HEK293T (cell line): ENCODE measurements around the gene SNTG2.

Experiments
- CTCF ChIA-PET: fragments of 350-600 bp; formaldehyde crosslinking; extraction: SDS; loops from one replicate; lab custom pipeline; 2021; ENCODE audit warnings: antibody characterized with exemption, inconsistent platforms; lab: Yijun Ruan, JAX
- POLR2A ChIA-PET: fragments of 350-600 bp; formaldehyde crosslinking; extraction: SDS; loops from one replicate; lab custom pipeline; 2020; ENCODE audit warnings: antibody characterized with exemption, inconsistent platforms; lab: Yijun Ruan, JAX
- DNase-seq: peaks from one replicate; pipeline ENCODE4 v3.0.0; 2012; ENCODE audit warnings: mixed read lengths; ENCODE audit errors: extremely low spot score
- ARNT ChIP-seq: fragments of 450-650 bp; IDR thresholded peaks from 2 replicates; pipeline ENCODE4 v1.6.1; 2017; ENCODE audit warnings: mild to moderate bottlenecking
- BHLHE40 ChIP-seq: fragments of 450-650 bp; IDR thresholded peaks from 2 replicates; pipeline ENCODE4 v1.6.1; 2016; ENCODE audit warnings: mild to moderate bottlenecking, moderate library complexity, borderline replicate concordance
- CTBP1 ChIP-seq: fragments of 450-650 bp; IDR thresholded peaks from 2 replicates; pipeline ENCODE4 v1.6.1; 2016; ENCODE audit warnings: borderline replicate concordance
- ELF4 ChIP-seq: fragments of 450-650 bp; IDR thresholded peaks from 2 replicates; pipeline ENCODE4 v1.6.1; 2017; ENCODE audit warnings: antibody characterized with exemption
- FOXA1 ChIP-seq: fragments of 450-650 bp; IDR thresholded peaks from 2 replicates; pipeline ENCODE4 v1.6.1; 2016; ENCODE audit warnings: mild to moderate bottlenecking
- FOXK2 ChIP-seq: fragments of 450-650 bp; IDR thresholded peaks from 2 replicates; pipeline ENCODE4 v1.6.1; 2016; ENCODE audit warnings: mild to moderate bottlenecking
- FOXM1 ChIP-seq: fragments of 450-650 bp; IDR thresholded peaks from 2 replicates; pipeline ENCODE4 v1.6.1; 2017; ENCODE audit warnings: mild to moderate bottlenecking, borderline replicate concordance
- HDGF ChIP-seq: fragments of 450-650 bp; IDR thresholded peaks from 2 replicates; pipeline ENCODE4 v1.6.1; 2017; ENCODE audit warnings: antibody characterized with exemption, borderline replicate concordance
- L3MBTL2 ChIP-seq: fragments of 450-650 bp; conservative IDR thresholded peaks from 2 replicates; pipeline ENCODE4 v1.6.1; 2016; ENCODE audit warnings: mild to moderate bottlenecking
- LEF1 ChIP-seq: fragments of 450-650 bp; IDR thresholded peaks from 2 replicates; pipeline ENCODE4 v1.6.1; 2017; ENCODE audit warnings: mild to moderate bottlenecking, borderline replicate concordance
- NFRKB ChIP-seq: fragments of 450-650 bp; IDR thresholded peaks from 2 replicates; pipeline ENCODE4 v1.6.1; 2016; ENCODE audit warnings: mild to moderate bottlenecking, moderate library complexity
- SP1 ChIP-seq: fragments of 450-650 bp; IDR thresholded peaks from 2 replicates; pipeline ENCODE4 v1.6.1; 2017
- SUZ12 ChIP-seq: fragments of 450-650 bp; IDR thresholded peaks from 2 replicates; pipeline ENCODE4 v1.6.1; 2016; ENCODE audit warnings: mild to moderate bottlenecking
- TARDBP ChIP-seq: fragments of 450-650 bp; IDR thresholded peaks from 2 replicates; pipeline ENCODE4 v1.6.1; 2016
- ZNF384 ChIP-seq: fragments of 450-650 bp; IDR thresholded peaks from 2 replicates; pipeline ENCODE4 v1.6.1; 2016
- TF ChIP-seq, protein P1 (sequence below): fragments of 450-650 bp; IDR thresholded peaks from 2 replicates; pipeline ENCODE4 v1.6.1; 2016

Gene SNTG2

DNA sequence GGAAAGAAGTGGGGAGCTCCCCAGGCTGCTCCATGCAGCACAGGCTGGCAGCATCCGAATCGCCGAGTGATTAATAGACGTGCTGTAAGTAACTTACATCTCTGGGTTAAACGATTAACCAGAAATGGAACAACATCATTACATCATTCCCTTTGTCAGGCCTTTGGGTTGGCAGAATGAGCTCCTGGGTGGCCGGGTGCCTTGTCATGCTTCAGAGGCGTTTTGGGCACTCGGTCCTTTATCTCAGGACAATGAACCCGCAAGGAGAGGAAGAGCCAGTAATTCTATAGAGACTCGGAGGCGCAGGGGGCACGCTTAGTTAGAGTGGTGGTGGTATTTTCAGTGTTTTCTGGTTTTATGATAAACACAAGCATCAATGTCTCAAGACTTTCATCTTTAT is 315.7 kb downstream of the SNTG2 start:
- CTCF ChIA-PET: no interaction called here
- POLR2A ChIA-PET: no interaction called here
- no peak for TF ChIP-seq LEF1
- TF ChIP-seq NFRKB: no peak
- TF ChIP-seq HDGF: no peak
- no peak for TF ChIP-seq SUZ12
- no peak for TF ChIP-seq ZNF384
- no peak for TF ChIP-seq ELF4
- no peak for TF ChIP-seq FOXM1
- TF ChIP-seq TARDBP: no peak
- no peak for TF ChIP-seq CTBP1
- no peak for TF ChIP-seq SP1
- TF ChIP-seq BHLHE40: no peak
- no peak for TF ChIP-seq L3MBTL2
- TF ChIP-seq, protein P1, sequence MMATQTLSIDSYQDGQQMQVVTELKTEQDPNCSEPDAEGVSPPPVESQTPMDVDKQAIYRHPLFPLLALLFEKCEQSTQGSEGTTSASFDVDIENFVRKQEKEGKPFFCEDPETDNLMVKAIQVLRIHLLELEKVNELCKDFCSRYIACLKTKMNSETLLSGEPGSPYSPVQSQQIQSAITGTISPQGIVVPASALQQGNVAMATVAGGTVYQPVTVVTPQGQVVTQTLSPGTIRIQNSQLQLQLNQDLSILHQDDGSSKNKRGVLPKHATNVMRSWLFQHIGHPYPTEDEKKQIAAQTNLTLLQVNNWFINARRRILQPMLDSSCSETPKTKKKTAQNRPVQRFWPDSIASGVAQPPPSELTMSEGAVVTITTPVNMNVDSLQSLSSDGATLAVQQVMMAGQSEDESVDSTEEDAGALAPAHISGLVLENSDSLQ: no peak
- TF ChIP-seq FOXA1: no peak
- no peak for TF ChIP-seq FOXK2
- no peak for TF ChIP-seq ARNT
- DNase-seq: no peak

DNA sequence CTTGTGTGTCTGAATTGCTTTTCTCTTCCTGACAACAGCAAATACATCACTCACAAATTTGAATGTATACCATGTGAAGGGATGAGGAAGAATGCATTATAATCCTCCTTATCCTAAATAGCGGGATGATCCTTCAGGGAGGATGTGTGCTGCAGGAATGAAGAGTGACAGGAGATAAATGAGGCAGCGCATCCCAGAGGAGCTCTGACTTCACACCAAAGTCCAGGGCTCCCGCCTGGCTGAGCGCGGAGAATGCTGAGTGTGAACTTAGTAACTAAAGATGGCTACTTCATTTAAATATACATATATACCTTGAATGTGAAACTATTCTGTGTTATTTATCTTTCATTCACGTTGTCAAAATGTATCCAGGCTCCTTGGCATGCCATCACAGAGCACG is 317.4 kb downstream of the SNTG2 start:
- DNase-seq: no peak
- ChIA-PET POLR2A (no interaction called here), CTCF (no interaction called here)
- TF ChIP-seq SUZ12 (no peak), FOXK2 (no peak), ZNF384 (no peak), ELF4 (no peak), ARNT (no peak), L3MBTL2 (no peak), SP1 (no peak)
- TF ChIP-seq, protein P1: no peak

DNA sequence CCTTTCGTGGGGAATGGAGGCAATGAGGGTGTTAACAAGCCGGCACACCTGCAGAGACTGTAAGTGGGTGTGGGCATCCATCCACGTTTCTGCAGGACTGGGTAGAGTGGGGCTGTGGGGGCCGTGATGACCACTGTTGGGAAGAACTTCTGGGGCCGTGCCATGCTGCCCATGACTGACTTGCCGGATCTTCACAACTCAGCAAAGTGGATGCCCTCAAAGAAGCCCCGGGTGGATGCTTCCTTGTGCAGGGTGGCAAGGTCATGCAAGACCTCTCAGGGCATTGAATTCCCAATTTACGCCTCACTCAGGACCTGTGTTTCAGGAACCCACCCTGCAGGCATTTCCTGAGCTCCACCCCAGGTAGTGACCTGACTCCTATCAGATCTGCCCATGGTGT is 319.2 kb downstream of the SNTG2 start:
- no peak for DNase-seq
- TF ChIP-seq TARDBP (no peak), NFRKB (no peak), ZNF384 (no peak), LEF1 (no peak), CTBP1 (no peak), SUZ12 (no peak), FOXK2 (no peak), SP1 (no peak), L3MBTL2 (no peak), FOXA1 (no peak), ARNT (no peak), ELF4 (no peak), HDGF (no peak), FOXM1 (no peak), BHLHE40 (no peak)
- TF ChIP-seq, protein P1: no peak
- POLR2A ChIA-PET: no interaction called here
- CTCF ChIA-PET: no interaction called here

DNA sequence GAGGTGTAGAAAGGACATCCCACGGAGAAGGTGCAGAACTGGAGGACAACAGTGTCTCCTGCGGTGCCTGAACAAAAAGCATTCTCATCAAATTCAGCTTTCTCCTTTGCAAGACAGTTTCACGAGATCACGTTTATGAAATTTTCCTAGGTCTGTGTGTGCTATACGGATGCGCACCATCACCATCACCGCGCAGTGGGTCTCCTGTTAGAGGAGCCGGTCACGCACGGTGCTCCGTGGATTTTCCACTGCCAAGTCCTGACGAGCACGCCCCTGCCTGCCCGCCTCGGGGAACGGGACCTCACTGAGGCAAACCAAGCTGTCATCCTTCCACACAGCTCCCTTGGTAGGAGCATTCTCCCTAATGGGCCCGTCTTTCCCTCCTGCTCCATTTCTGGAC is 322.2 kb downstream of the SNTG2 start:
- POLR2A ChIA-PET: no interaction called here

DNA sequence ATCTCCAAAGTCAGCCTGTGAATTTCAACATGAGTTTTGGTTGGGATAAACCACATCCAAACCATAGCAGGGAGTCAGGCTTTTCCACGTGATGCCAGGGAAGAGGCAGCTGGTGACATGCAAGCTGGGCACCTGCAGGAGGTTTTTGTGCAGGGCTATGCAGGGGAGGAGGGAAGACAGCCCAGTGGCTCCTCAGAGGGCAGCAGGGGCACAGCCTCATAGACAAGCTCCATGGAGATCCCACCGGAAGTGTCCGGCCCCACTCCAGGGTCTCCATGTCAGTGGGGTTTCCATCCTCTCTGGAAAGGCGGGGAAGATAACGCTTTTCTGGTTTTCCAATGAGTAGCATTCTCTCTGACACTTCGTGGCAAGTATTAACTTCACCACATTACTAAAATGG is 327.0 kb downstream of the SNTG2 start:
- no peak for TF ChIP-seq FOXK2
- no peak for TF ChIP-seq SUZ12
- TF ChIP-seq NFRKB: no peak
- TF ChIP-seq ELF4: no peak
- TF ChIP-seq LEF1: no peak
- no peak for TF ChIP-seq HDGF
- no peak for TF ChIP-seq ARNT
- TF ChIP-seq L3MBTL2: no peak
- TF ChIP-seq ZNF384: no peak
- ChIA-PET CTCF (no interaction called here), POLR2A (no interaction called here)

More for the DNA sequence above, 322.2 kb downstream of the SNTG2 start:
- TF ChIP-seq SP1 (no peak), L3MBTL2 (no peak), CTBP1 (no peak), SUZ12 (no peak), NFRKB (no peak), FOXA1 (no peak), ARNT (no peak), ELF4 (no peak), LEF1 (no peak)
- TF ChIP-seq, protein P1: no peak
- CTCF ChIA-PET: no interaction called here
- no peak for DNase-seq

DNA sequence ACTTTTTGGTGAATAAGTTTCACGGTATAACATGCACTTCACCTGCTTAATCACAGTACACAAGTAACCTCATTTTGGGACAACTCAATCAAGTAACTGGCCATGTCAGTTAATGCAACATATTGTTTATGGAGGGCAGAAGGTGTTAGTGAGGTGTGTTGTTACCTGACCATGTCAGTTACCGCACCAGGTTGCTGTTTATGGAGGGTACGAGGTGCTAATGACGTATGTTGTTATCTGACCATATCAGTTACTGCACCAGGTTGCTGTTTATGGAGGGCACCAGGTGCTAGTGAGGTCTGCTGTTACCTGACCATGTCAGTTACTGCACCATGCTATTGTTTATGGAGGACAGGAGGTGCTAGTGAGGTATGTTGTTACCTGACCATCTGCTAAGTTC is 327.5 kb downstream of the SNTG2 start:
- TF ChIP-seq ELF4: no peak
- no peak for TF ChIP-seq FOXM1
- no peak for TF ChIP-seq LEF1
- no peak for TF ChIP-seq SUZ12
- TF ChIP-seq BHLHE40: no peak
- no peak for TF ChIP-seq NFRKB
- TF ChIP-seq SP1: no peak
- TF ChIP-seq ZNF384: no peak
- TF ChIP-seq HDGF: no peak
- CTCF ChIA-PET: no interaction called here
- POLR2A ChIA-PET: no interaction called here
- DNase-seq: no peak

More for the DNA sequence above, 327.0 kb downstream of the SNTG2 start:
- DNase-seq: no peak
